ENCODE measurements around the gene SLC34A1.

DNA sequence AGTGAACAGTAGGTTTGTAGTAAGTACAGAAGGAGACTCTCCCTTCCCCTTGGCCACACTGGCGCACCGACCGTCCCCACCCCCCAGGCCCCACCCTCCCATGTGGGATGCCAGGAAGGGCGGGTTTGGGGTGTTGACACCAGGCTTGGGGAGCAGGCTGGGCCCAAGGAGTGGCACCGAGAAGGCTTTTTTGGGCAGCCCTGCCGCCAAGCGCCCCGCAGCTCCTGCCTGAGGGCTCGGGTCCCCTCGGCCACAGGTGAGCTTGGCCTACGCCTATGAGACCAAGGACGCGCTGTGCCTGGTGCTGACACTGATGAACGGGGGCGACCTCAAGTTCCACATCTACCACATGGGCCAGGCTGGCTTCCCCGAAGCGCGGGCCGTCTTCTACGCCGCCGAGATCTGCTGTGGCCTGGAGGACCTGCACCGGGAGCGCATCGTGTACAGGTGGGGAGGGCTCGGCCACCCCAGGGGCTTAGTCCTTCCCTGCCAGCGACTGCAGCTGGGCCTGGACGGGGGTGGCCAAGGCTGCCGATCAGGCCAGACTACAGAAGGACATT is 49.5 kb downstream of the SLC34A1 start:
- TF ChIP-seq, protein P1, sequence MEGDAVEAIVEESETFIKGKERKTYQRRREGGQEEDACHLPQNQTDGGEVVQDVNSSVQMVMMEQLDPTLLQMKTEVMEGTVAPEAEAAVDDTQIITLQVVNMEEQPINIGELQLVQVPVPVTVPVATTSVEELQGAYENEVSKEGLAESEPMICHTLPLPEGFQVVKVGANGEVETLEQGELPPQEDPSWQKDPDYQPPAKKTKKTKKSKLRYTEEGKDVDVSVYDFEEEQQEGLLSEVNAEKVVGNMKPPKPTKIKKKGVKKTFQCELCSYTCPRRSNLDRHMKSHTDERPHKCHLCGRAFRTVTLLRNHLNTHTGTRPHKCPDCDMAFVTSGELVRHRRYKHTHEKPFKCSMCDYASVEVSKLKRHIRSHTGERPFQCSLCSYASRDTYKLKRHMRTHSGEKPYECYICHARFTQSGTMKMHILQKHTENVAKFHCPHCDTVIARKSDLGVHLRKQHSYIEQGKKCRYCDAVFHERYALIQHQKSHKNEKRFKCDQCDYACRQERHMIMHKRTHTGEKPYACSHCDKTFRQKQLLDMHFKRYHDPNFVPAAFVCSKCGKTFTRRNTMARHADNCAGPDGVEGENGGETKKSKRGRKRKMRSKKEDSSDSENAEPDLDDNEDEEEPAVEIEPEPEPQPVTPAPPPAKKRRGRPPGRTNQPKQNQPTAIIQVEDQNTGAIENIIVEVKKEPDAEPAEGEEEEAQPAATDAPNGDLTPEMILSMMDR (IDR thresholded peaks at IDR 0.05): no peak
- TF ChIP-seq POLR2AphosphoS5 (IDR thresholded peaks at IDR 0.05) (no peak), POLR2A (IDR thresholded peaks at IDR 0.05) (no peak)

Measured in stomach (tissue), 4 donors.